AG10803 (cell line): ENCODE data around the gene GRID2.

ENCODE experiments used
- DNase-seq: peaks from one replicate; pipeline ENCODE4 v3.0.0; 2010; ENCODE audit warnings: low read depth
- H3K4me3 ChIP-seq: 2 replicates; pipeline ENCODE4 v1.5.1; 2011; ENCODE audit warnings: mild to moderate bottlenecking, low read length, control low read depth
- TF ChIP-seq, protein P1 (sequence below): conservative IDR thresholded peaks from 2 replicates; pipeline ENCODE4 v1.5.1; 2011; ENCODE audit warnings: mild to moderate bottlenecking, low read length, control low read depth, inconsistent platforms

Gene GRID2

GRCh38 chr4:93648258-93648657 lies 1344.5 kb downstream of the GRID2 start:
- TF ChIP-seq, protein P1, sequence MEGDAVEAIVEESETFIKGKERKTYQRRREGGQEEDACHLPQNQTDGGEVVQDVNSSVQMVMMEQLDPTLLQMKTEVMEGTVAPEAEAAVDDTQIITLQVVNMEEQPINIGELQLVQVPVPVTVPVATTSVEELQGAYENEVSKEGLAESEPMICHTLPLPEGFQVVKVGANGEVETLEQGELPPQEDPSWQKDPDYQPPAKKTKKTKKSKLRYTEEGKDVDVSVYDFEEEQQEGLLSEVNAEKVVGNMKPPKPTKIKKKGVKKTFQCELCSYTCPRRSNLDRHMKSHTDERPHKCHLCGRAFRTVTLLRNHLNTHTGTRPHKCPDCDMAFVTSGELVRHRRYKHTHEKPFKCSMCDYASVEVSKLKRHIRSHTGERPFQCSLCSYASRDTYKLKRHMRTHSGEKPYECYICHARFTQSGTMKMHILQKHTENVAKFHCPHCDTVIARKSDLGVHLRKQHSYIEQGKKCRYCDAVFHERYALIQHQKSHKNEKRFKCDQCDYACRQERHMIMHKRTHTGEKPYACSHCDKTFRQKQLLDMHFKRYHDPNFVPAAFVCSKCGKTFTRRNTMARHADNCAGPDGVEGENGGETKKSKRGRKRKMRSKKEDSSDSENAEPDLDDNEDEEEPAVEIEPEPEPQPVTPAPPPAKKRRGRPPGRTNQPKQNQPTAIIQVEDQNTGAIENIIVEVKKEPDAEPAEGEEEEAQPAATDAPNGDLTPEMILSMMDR, result no peak
- no peak overlapping the region for H3K4me3 ChIP-seq
- DNase-seq, result no peak

- no peak overlapping the region for H3K4me3 ChIP-seq
- TF ChIP-seq, protein P1, result no peak
- DNase-seq, result no peak
Observed at GRCh38 chr4:93649828-93650227, 1346.1 kb downstream of the GRID2 start.

DNA sequence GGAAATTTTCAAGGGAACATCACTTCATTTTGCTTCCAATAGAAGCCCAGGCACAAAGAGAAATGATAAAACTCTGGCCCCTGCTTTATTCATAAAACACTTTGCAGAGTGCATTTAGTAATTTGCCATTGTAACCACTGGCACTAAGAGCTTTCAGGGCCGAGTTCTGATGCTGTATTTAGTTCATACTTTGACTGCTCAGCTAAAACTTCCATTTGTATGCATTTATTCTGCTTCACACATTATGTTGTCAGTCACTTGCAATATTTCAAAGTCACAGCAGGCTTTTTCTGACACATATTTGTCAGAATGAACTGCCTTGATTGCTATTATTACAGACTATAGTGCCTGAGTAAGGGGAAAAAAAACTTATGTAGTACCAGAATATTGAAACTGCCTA lies 1350.4 kb downstream of the GRID2 start:
- no peak overlapping the region for H3K4me3 ChIP-seq
- DNase-seq, result no peak
- TF ChIP-seq, protein P1, result no peak

DNA sequence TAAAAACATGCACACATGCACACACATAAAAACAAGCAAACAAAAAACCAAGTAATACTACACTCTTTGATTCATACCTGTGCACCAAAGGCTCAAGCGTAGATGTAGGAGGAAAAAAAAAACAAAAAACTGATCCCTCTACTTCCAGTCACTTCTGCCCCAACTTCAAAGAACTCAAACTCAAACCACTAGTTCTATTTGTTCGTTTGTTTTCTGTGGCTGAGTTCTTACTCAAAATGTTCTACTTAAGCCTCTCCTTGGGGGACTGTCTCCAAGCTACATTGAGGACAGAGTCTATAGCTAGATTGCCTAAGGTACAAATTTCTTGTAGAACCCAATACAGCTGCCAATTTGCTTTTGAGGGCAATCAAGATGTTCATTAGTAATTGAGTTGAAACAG lies 1353.8 kb downstream of the GRID2 start:
- TF ChIP-seq, protein P1, result no peak
- no peak for DNase-seq
- H3K4me3 ChIP-seq, result no peak overlapping the region

DNA sequence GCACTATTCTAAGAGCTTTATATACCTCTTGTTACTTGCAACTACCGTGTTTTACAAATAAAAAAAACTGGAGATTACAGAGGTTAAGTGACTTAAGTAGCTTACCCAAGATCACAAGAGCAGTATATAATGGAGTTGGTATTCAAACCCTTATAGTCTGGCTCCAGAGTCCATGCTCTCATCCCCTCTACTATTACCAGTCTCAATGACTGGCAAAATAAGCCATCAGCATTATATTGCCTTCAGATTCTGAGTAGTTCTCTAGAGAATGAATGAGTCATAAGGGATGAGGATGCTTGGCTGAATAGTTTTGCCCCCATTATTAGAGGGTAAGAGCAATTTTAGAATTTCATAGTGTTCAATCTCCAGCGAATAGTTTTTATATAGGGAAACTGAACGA lies 1354.7 kb downstream of the GRID2 start:
- TF ChIP-seq, protein P1, result no peak
- no peak overlapping the region for H3K4me3 ChIP-seq
- DNase-seq, result no peak

DNA sequence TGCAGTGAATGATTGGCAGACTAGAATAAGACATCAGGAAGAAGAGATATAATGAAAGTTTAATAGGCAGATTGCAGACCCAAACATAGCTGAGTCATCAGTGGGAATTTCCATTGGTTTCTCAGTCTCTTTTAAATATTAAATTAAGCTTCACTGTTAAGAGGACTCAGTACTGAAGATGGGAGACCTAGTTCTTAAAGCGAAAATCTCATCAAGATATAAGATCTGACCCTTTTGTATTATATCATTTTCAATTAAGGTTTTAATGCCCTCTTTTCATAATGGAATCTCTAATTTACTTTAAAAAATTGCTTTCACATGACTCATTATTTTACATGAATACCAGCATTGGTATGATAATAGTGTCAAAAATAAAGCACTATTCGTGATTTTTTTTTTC lies 1355.9 kb downstream of the GRID2 start:
- DNase-seq, result no peak
- H3K4me3 ChIP-seq, result no peak overlapping the region
- TF ChIP-seq, protein P1, result no peak

DNA sequence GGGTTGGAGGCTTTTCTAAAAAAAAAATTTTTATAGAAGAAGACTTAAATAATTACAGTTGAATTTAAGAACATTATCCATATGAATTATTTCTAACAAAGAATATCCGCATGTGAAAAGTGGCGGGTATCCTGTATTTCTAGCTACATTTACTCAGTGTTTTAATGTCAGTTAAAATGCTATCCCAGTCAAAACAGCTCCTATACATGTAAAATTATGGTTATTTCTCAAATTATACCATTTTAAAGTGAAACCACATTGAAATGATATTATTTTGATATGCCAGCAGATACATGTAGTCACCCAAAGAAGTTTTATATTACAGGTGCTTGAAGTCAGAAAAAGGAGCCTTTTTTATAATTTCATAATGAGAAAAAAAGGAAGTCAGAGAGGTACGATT lies 1356.3 kb downstream of the GRID2 start:
- TF ChIP-seq, protein P1, result no peak
- DNase-seq, result no peak
- H3K4me3 ChIP-seq, result no peak overlapping the region
